Karpas-422 (cell line): ENCODE measurements around the gene PXN. TPM values are rescaled to one million over a fixed set of nuclear protein-coding genes. Genes with fewer than 3 reads are reported as not detected.

Source experiments
- DNase-seq: peaks from one replicate; pipeline ENCODE4 v3.0.0-alpha.2; 2015
- H2AFZ ChIP-seq: fragments of 200-600 bp; sonication (generic); 2 replicates; pipeline ENCODE4 v1.6.1; 2014; ENCODE audit warnings: antibody characterized with exemption, low read length, mixed read lengths
- H3K27ac ChIP-seq: fragments of 200-600 bp; sonication (generic); 2 replicates; pipeline ENCODE4 v1.5.1; 2014; ENCODE audit warnings: mild to moderate bottlenecking, low read length, moderate library complexity
- H3K27me3 ChIP-seq: fragments of 200-600 bp; sonication (generic); 2 replicates; pipeline ENCODE4 v1.6.1; 2014; ENCODE audit warnings: low read length, mixed read lengths
- H3K36me3 ChIP-seq: fragments of 200-600 bp; sonication (generic); 2 replicates; pipeline ENCODE4 v1.6.1; 2014; ENCODE audit warnings: low read length, mixed read lengths; ENCODE audit not compliant: insufficient read depth
- H3K4me1 ChIP-seq: fragments of 200-600 bp; sonication (generic); 2 replicates; pipeline ENCODE4 v1.6.1; 2014; ENCODE audit warnings: mild to moderate bottlenecking, low read length, mixed read lengths
- H3K4me2 ChIP-seq: fragments of 200-600 bp; sonication (generic); 2 replicates; pipeline ENCODE4 v1.6.1; 2014; ENCODE audit warnings: low read length, low read depth, mild to moderate bottlenecking; ENCODE audit not compliant: poor library complexity, severe bottlenecking
- H3K4me3 ChIP-seq: fragments of 200-600 bp; sonication (generic); 2 replicates; pipeline ENCODE4 v1.5.1; 2014; ENCODE audit warnings: mild to moderate bottlenecking, antibody characterized with exemption, low read length, mixed read lengths
- H3K79me2 ChIP-seq: fragments of 200-600 bp; sonication (generic); 2 replicates; pipeline ENCODE4 v1.6.1; 2014; ENCODE audit warnings: mild to moderate bottlenecking, low read length, mixed read lengths
- H3K9ac ChIP-seq: fragments of 200-600 bp; sonication (generic); 2 replicates; pipeline ENCODE4 v1.6.0; 2014; ENCODE audit warnings: low read length
- H3K9me2 ChIP-seq: fragments of 200-600 bp; sonication (generic), shearing (Covaris generic); replicated peaks from 2 replicates; pipeline ENCODE4 v1.6.0; 2014; ENCODE audit warnings: mild to moderate bottlenecking, low read length, moderate library complexity; ENCODE audit not compliant: insufficient read depth
- H3K9me3 ChIP-seq: fragments of 300-700, 200-600 bp; sonication (generic); 2 replicates; pipeline ENCODE4 v1.6.1; 2014; ENCODE audit warnings: low read length, mixed read lengths
- H4K20me1 ChIP-seq: fragments of 200-600 bp; sonication (generic); 2 replicates; pipeline ENCODE4 v1.6.1; 2014; ENCODE audit warnings: mild to moderate bottlenecking, antibody characterized with exemption, low read length, low read depth; ENCODE audit not compliant: insufficient read depth
- total RNA-seq: library from RNA; depleted of rRNA; stranded (reverse); fragments of >200 nt; shearing (Covaris generic); gene quantifications from 2 replicates; pipeline ENCODE4 v1.2.3, GENCODE V29; 2014; ENCODE audit warnings: low replicate concordance; rRNA removed

Gene PXN
- 1.9 and 2.5 TPM in 2 replicates for total RNA-seq

- H3K9ac ChIP-seq = peak within 1 kb of the TSS; percentile 74
- peak within 1 kb of the TSS; percentile 79 for H3K4me3 ChIP-seq
- H3K9me3 ChIP-seq = no peaks in the 10 kb centered on the region
- no peaks in the 10 kb centered on the region for H3K79me2 ChIP-seq
- peak within 1 kb of the TSS; percentile 62 for H2AFZ ChIP-seq
- no peaks in the 10 kb centered on the region for H3K27me3 ChIP-seq
- peak within 1 kb of the TSS; percentile 96 for H3K4me2 ChIP-seq
- H4K20me1 ChIP-seq = peaks cover 11% of the 10 kb centered on the region
- H3K27ac ChIP-seq = no peak within 1 kb of the TSS
- no peaks in the 10 kb centered on the region for H3K9me2 ChIP-seq
- no peaks in the 10 kb centered on the region for H3K36me3 ChIP-seq
- peak; percentile 94 for DNase-seq
- H3K4me1 ChIP-seq = peaks cover 15% of the 10 kb centered on the region
These were observed at the start of gene PXN for GRCh38 chr12:120265473-120266179. Gene PXN (minus strand): TSS chr12:120265730. CDS start chr12:120265629, 101 bp downstream.

GRCh38 chr12:120314220-120314619, 48.7 kb upstream of the PXN start:
- Histone ChIP-seq H2AFZ (no peak overlapping the region), H3K4me3 (no peak overlapping the region), H3K9me2 (no peaks in the 10 kb centered on the region), H3K27me3 (no peaks in the 10 kb centered on the region), H3K9ac (no peak overlapping the region), H3K79me2 (no peaks in the 10 kb centered on the region), H3K4me1 (peaks cover 11% of the 10 kb centered on the region), H3K9me3 (no peaks in the 10 kb centered on the region), H3K27ac (no peak overlapping the region), H4K20me1 (no peaks in the 10 kb centered on the region), H3K36me3 (no peaks in the 10 kb centered on the region), H3K4me2 (no peak overlapping the region)
- peak; percentile 65 for DNase-seq

- peak within 1 kb of the TSS; percentile 61 for H3K4me3 ChIP-seq
- no peaks in the 10 kb centered on the region for H3K79me2 ChIP-seq
- no peaks in the 10 kb centered on the region for H3K36me3 ChIP-seq
- peak within 1 kb of the TSS; percentile 68 for H3K4me2 ChIP-seq
- H3K27ac ChIP-seq = no peak within 1 kb of the TSS
- peak; percentile 96 for DNase-seq
- no peaks in the 10 kb centered on the region for H3K9me2 ChIP-seq
- no peaks in the 10 kb centered on the region for H3K9me3 ChIP-seq
- no peaks in the 10 kb centered on the region for H3K27me3 ChIP-seq
- peak within 1 kb of the TSS; percentile 64 for H3K9ac ChIP-seq
- H4K20me1 ChIP-seq = no peaks in the 10 kb centered on the region
- H3K4me1 ChIP-seq = peaks cover 8% of the 10 kb centered on the region
- H2AFZ ChIP-seq = peak within 1 kb of the TSS; percentile 95
These were observed 36.7 kb upstream of the PXN start, which contains the start of gene SIRT4 for GRCh38 chr12:120301962-120302815. Gene SIRT4 (plus strand): TSS chr12:120302321. CDS start chr12:120303562, 1,241 bp downstream.

GRCh38 chr12:120292661-120293531, 27.4 kb upstream of the PXN start, which contains the start of gene RNU4-1:
Gene RNU4-1 (minus strand): TSS chr12:120293237.
- DNase-seq = peak; percentile 97
- H3K79me2 ChIP-seq = no peaks in the 10 kb centered on the region

GRCh38 chr12:120292411-120292660, 26.8 kb upstream of the PXN start:
- Histone ChIP-seq H3K27me3 (no peaks in the 10 kb centered on the region), H3K4me2 (peak overlapping the region; percentile 78), H3K4me1 (peaks cover 25% of the 10 kb centered on the region), H3K9me2 (no peaks in the 10 kb centered on the region), H3K27ac (peak overlapping the region; percentile 81), H3K9ac (peak overlapping the region; percentile 69), H3K9me3 (no peaks in the 10 kb centered on the region), H4K20me1 (no peaks in the 10 kb centered on the region; the same call in 1 of the 2 replicates), H3K79me2 (no peaks in the 10 kb centered on the region), H3K4me3 (peak overlapping the region; percentile 66), H2AFZ (no peak overlapping the region), H3K36me3 (no peaks in the 10 kb centered on the region)
- no peak for DNase-seq

More at GRCh38 chr12:120292661-120293531, 27.4 kb upstream of the PXN start, which contains the start of gene RNU4-1:
- Histone ChIP-seq H3K27ac (peak within 1 kb of the TSS; percentile 81), H3K4me3 (peak within 1 kb of the TSS; percentile 66), H3K27me3 (no peaks in the 10 kb centered on the region), H4K20me1 (no peaks in the 10 kb centered on the region; the same call in 1 of the 2 replicates), H3K9me2 (no peaks in the 10 kb centered on the region), H3K9ac (peak within 1 kb of the TSS; percentile 69), H3K36me3 (no peaks in the 10 kb centered on the region), H3K4me1 (peaks cover 25% of the 10 kb centered on the region), H3K9me3 (no peaks in the 10 kb centered on the region), H3K4me2 (peak within 1 kb of the TSS; percentile 78), H2AFZ (peak within 1 kb of the TSS; percentile 76; the same call in 1 of the 2 replicates)

GRCh38 chr12:120290609-120291305, 25.2 kb upstream of the PXN start:
- Histone ChIP-seq H3K79me2 (no peaks in the 10 kb centered on the region), H3K36me3 (no peaks in the 10 kb centered on the region), H3K9me2 (no peaks in the 10 kb centered on the region), H3K4me2 (peak overlapping the region; percentile 62), H3K9ac (peak overlapping the region; percentile 35), H2AFZ (peak overlapping the region; percentile 44; the same call in 1 of the 2 replicates), H4K20me1 (no peaks in the 10 kb centered on the region; the same call in 1 of the 2 replicates), H3K27ac (no peak overlapping the region), H3K9me3 (no peaks in the 10 kb centered on the region), H3K4me1 (peaks cover 25% of the 10 kb centered on the region), H3K4me3 (peak overlapping the region; percentile 42; the same call in 1 of the 2 replicates), H3K27me3 (no peaks in the 10 kb centered on the region)
- DNase-seq = no peak

GRCh38 chr12:120287491-120287890, 22.0 kb upstream of the PXN start:
- H3K4me1 ChIP-seq = peaks cover 15% of the 10 kb centered on the region
- H4K20me1 ChIP-seq = no peaks in the 10 kb centered on the region; the same call in 1 of the 2 replicates
- H3K9ac ChIP-seq = no peak overlapping the region
- H3K27ac ChIP-seq = no peak overlapping the region
- no peaks in the 10 kb centered on the region for H3K36me3 ChIP-seq
- H2AFZ ChIP-seq = no peak overlapping the region
- H3K4me2 ChIP-seq = no peak overlapping the region
- H3K9me2 ChIP-seq = no peaks in the 10 kb centered on the region
- no peaks in the 10 kb centered on the region for H3K79me2 ChIP-seq
- H3K4me3 ChIP-seq = no peak overlapping the region
- no peaks in the 10 kb centered on the region for H3K9me3 ChIP-seq
- H3K27me3 ChIP-seq = no peaks in the 10 kb centered on the region
- DNase-seq = no peak
